ENCODE measurements around the gene AFM.

The AFM gene

DNA sequence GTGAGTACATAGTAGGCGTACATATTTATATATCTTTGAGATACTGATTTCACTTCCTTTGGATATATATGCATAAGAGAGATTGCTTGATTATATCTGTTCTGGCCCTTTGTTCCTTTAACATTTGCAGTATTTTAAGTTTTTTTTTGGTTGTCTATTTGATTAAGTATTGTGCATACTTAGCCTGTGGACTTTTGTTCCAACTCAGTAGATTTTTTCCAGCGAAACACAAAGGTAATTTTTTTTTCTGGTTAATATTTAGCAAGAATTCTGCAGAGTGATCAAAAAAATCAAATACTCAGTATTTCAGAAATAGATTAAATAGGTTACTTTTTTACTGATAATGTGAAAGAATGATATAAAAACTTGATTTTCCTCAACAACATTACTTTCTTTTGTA is at the start of gene AFM:
AFM (plus strand) TSS at position 388 of the 400 bp plus-strand sequence. CDS start 31 bp downstream, outside the sequence.
- FAIRE-seq = no peak

GRCh38 chr4:73431813-73432168 is 49.8 kb upstream of the AFM start:
- FAIRE-seq = no peak

DNA sequence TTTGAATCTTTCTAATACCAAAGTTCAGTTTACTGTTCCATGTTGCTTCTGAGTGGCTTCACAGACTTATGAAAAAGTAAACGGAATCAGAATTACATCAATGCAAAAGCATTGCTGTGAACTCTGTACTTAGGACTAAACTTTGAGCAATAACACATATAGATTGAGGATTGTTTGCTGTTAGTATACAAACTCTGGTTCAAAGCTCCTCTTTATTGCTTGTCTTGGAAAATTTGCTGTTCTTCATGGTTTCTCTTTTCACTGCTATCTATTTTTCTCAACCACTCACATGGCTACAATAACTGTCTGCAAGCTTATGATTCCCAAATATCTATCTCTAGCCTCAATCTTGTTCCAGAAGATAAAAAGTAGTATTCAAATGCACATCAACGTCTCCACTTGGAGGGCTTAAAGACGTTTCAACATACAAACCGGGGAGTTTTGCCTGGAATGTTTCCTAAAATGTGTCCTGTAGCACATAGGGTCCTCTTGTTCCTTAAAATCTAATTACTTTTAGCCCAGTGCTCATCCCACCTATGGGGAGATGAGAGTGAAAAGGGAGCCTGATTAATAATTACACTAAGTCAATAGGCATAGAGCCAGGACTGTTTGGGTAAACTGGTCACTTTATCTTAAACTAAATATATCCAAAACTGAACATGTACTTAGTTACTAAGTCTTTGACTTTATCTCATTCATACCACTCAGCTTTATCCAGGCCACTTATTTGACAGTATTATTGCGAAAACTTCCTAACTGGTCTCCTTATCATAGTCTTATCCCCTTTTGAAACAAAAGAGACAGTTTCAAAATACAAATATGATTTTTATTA is 49.2 kb upstream of the AFM start:
- FAIRE-seq = no peak

DNA sequence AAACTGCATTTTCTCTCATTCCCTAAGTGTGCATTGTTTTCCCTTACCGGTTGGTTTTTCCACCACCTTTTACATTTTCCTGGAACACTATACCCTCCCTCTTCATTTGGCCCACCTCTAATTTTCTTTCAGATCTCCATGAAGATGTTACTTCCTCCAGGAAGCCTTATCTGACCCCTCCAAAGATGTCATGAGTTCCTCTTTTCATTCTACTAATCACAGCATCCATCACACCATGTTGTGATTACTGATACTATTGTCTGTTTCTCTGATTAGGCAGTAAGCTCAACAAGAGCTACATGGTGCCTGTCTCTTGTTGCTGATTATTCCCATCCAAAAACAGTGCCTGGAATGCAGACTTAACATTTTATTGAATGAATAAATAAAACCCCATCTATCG is 48.4 kb upstream of the AFM start:
- no peak for FAIRE-seq

DNA sequence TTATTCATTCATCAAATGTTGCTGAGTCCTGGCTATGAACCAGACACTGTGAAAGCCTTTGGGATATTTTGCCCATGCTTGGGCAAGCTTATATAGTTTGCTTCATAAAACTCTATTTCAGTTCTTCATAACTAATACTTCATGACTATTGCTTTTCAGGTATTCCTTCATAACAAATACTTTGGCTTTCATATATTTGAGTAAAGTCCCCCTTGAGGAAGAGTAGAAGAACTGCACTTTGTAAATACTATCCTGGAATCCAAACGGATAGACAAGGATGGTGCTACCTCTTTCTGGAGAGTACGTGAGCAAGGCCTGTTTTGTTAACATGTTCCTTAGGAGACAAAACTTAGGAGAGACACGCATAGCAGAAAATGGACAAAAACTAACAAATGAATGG is 47.2 kb upstream of the AFM start:
- FAIRE-seq = no peak

DNA sequence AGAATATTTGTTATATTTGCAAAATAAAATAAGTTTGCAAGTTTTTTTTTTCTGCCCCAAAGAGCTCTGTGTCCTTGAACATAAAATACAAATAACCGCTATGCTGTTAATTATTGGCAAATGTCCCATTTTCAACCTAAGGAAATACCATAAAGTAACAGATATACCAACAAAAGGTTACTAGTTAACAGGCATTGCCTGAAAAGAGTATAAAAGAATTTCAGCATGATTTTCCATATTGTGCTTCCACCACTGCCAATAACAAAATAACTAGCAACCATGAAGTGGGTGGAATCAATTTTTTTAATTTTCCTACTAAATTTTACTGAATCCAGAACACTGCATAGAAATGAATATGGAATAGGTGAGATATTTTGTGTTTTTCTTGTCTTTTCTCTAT is 45.6 kb upstream of the AFM start, which contains the start of gene AFP:
AFP (plus strand) TSS at position 238 of the 400 bp plus-strand sequence; CDS start at position 280, 42 bp downstream.
- no peak for FAIRE-seq

DNA sequence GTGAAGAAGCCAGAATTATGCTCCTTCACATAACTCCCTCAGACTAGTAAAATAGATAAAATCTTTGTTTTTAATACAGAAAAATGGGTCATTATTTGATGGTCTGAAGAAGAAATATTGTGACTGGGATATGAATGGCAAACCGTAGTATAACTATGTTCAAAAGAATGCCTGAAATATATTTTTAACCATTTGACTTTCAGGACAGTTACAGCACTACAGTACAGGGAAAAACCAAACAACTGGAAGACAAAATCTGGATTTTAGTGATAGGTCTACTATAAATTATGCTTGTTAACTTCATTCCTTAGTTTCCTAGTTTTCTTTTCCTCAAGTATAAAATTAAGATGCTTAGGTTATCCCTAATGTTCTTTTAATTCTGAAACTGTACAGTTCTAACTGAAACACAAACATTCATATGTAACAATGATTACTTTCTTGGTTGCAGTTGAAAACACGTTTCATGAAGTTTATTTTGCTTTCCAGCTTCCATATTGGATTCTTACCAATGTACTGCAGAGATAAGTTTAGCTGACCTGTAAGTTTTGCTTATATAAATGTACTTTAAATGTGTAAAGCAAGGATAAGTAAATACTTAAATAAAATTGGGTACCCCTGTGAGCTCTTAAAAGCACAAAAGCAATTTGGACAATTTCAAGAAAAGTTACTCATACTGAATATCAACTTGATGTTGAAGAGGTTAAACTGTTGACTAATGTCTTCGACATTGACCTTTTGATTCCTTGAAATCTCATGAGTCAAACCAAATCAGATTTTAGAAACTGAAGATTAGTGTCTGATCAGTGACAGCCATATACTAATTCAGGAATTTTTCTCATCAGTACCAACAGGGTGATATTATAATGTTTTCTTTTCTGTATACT is 44.6 kb upstream of the AFM start:
- no peak for FAIRE-seq

DNA sequence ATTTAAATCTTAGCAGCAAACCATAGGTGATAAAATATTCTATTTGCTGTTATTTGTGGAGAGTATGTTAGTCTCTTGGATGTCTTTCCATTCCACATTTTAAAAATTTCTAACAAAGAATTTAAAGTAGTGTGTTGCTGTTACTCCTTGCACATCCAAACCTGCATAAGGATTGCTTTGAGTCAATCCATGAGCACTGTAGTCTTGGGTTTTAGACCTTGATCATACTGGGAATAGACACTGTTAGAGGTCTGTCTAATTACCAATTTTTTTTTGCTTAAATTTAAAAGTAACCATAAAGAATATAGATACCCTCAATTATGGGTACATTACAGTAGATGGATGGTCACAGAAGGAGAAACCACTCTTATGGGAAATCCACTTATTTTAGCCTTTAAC is 44.0 kb upstream of the AFM start:
- no peak for FAIRE-seq

DNA sequence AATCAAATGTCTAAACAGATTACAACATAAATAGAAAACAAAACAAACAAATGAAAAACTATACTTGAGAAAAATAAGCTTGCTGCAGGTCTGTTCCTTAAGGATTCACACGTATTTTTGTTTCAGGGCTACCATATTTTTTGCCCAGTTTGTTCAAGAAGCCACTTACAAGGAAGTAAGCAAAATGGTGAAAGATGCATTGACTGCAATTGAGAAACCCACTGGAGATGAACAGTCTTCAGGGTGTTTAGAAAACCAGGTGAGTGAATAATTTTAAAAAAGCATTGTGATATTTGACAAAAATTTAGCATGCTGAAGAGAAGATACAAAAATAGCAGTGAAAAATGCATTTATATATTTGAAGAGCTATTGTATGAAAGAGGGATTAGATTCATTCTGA is 43.5 kb upstream of the AFM start:
- no peak for FAIRE-seq

DNA sequence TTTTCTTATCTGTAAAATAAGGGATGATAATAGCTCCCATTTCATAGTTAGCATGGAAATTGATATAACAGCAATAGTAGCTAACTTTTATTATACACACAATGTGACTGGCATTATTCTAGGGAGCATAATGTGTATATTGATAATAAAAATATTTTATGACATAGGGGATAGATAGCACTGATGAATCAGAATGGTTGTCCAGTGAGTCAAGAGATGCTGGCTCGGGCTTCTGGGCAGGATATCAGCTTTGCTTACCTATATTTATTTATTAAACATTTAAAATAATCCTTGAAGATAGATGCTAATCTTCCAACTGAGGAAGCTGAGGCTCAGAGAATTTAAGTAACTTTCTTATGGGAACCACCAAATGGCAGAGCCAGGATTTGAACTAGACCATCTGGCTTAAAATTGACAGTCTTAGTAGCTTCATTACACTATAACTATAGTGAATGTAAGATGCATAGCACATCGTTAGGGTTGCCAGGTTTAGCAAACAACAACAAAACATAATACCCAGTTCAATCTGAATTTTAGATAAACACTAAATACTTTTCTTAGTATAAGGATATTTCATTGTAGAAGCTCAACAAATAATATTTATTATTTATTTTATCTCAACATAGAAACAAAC is 42.8 kb upstream of the AFM start:
- no peak for FAIRE-seq

- no peak for FAIRE-seq
Observed at GRCh38 chr4:73439445-73439844, 42.1 kb upstream of the AFM start.

DNA sequence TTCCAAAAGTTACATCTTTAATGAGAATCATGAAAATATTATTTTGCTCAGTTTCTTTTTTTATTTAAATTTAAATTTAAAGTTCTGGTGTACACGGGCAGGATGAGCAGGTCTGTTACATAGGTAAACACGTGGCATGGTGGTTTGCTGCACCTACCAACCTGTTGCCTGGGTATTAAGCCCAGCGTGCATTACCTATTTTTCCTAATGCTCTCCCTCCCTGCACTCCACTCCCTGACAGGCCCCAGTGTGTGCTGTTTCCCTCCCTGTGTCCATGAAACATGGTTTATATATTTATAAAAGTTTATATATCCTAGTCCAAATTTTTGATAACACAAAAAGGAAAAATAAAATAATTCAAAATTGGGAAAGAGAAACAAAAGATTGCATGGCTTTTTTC is 41.6 kb upstream of the AFM start:
- FAIRE-seq = no peak

DNA sequence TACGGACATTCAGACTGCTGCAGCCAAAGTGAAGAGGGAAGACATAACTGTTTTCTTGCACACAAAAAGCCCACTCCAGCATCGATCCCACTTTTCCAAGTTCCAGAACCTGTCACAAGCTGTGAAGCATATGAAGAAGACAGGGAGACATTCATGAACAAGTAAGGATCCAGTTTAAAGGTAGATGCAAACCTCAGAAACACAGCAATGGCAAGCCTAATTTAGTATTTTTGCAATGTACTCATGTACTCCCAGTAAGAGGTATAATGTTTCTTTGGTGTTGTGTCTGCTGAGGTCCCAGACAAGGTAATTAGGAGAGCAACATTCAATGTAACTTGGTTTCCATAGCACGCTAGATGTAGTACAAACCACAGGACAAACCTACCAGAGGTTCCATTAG is 40.9 kb upstream of the AFM start:
- FAIRE-seq = no peak

DNA sequence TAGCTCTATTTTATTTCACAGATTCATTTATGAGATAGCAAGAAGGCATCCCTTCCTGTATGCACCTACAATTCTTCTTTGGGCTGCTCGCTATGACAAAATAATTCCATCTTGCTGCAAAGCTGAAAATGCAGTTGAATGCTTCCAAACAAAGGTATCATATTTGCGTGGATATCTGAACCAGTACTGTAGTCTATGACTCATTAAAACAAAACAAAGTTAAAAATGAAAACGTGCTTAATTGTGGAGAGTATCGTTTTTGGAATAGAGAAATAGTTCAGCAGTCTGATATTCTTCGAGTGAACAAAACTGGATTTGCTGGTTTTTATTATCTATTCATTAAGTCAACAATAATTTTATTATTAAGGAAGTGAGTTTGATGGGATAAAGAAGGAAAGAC is 39.3 kb upstream of the AFM start:
- no peak for FAIRE-seq

- no peak for FAIRE-seq
Observed at GRCh38 chr4:73443224-73443623, 38.3 kb upstream of the AFM start.

- FAIRE-seq = no peak
Observed at GRCh38 chr4:73445383-73446335, 35.9 kb upstream of the AFM start.

DNA sequence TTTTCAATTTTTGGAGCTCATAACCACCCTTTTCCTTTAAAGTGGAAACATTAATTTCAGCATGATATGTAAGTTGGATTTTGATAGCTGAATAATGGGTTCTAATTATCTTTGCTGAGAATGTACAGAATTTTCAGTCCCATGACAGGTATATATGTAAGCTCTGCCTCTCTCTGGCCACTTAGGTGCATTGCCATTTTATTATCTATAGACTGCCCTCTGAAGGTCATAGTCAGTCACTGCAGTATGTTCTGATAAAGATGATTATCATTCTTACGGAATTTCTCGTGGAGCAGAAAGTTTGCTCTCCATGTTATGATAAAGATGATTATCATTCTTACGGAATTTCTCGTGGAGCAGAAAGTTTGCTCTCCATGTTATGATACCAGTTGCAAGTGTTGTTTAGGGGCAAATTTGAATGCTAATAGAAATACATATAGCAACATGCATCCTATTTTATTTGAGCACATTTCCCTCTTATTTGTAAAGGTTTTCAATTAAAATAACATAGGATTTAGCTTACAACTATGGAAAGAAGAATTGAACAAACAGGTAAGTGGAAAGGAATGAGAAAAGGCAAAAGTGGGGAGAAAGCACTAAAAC is 35.1 kb upstream of the AFM start:
- no peak for FAIRE-seq

- FAIRE-seq = no peak
Observed at GRCh38 chr4:73447671-73448070, 33.9 kb upstream of the AFM start.

- no peak for FAIRE-seq
Observed at GRCh38 chr4:73448448-73449203, 32.9 kb upstream of the AFM start.

DNA sequence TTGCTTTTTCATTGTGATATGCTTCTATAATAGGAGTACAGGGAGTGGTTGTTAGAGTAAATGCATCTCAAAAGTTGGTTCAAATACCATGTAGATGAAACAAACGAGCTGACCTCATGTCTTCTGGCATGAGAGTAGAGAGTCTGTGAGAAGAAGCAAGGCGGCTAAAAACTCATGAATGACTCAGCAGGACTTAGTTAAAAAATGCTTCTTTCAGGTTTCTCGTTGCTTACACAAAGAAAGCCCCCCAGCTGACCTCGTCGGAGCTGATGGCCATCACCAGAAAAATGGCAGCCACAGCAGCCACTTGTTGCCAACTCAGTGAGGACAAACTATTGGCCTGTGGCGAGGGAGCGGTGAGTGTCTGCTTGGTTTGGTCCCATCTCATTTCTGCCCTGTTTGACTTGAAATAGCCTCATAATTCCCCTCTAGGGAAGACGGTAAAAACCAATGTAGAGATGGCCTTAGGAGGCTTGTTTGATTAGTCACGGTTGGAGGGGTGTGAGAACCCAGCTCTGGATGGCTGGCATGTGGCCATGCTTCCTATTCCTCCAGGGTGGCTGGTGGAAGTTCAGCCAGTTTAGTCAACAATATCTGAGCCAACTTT is 31.0 kb upstream of the AFM start:
- no peak for FAIRE-seq

GRCh38 chr4:73451404-73451803 is 30.1 kb upstream of the AFM start:
- no peak for FAIRE-seq
